ENCODE measurements around the gene GLB1L. TPM values are rescaled to one million over a fixed set of nuclear protein-coding genes. Genes with fewer than 3 reads are reported as not detected.
A peak's percentile ranks its signal among the peaks of the same experiment; 100 is the strongest.
"Not testable (repeated sequence)": the region's sequence is repeated elsewhere in the genome, so short reads cannot be mapped to it uniquely, and the experiment has no call there.

GLB1L gene
- total RNA-seq, 6 experiments from 2014 or later = 2.1 to 4.2 (median 2.8) TPM

DNA sequence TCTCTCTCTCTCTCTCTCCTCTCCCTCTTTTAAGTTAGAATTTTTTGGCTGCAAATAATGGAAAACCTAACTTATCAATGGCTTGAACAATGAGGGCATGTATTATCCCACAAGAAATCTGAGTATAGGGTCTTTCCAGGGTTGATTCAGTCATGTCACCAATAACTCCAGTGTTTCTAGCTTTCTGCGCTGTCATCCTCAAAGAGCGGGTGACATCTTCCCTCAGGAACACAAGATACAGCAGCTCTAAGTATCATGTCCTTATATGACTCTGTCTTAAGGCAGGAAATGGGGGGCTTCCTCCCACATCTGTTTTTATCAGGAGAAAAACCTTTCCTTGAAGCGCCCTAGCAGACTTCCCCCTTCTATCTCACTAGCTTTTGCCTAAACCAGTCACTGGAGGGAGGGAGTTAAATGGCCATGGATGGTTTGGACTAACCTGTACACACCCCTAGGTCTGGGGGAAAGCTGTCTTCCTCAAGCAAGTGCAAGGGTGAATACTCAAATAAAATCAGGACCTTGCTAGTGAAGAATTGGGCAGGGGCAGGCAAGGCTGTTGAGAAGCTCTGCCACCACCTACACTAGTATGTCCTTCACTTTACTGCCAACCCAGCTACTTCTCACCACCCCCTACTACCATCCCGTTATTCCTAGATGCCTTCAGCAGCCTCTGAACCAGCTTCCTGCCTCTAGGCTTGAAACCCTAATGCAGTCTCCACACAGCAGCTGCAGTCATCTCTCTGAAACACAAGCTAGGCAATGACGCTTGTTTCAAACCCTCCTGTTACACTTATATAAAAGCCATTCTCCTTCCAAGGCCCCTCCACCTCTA is 16.0 kb upstream of the GLB1L start:
- ATAC-seq = no peak

DNA sequence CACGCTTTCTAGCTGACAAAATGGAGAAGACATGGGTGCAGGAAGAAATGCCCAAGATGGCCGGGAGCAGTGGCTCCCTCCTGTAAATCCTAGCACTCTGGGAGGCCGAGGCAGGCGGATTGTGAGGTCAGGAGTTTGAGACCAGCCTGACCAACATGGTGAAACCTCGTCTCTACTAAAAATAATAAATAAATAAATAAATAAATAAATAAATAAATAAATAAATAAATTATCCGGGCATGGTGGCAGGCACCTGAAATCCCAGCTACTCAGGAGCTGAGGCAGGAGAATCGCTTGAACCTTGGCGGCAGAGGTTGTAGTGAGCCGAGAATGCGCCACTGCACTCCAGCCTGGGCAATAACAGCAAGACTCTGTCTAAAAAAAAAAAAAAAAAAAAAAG is 13.7 kb upstream of the GLB1L start:
- DNase-seq; H3K27me3 ChIP-seq; H3K27ac ChIP-seq; H3K9me3 ChIP-seq; H3K4me1 ChIP-seq; ATAC-seq; H3K36me3 ChIP-seq; H3K4me3 ChIP-seq; intact Hi-C loops (cut with DNase I): not testable (repeated sequence)
- WGBS (ENCODE audit: insufficient coverage, low coverage, low lambda C conversion rate, missing lambda C conversion rate) = 85% methylated on average over 10 of the region's 10 CpGs

More for the DNA sequence above, 16.0 kb upstream of the GLB1L start:
- Histone ChIP-seq H3K27ac (no peak overlapping the region), H3K4me1 (no peaks in the 10 kb centered on the region), H3K4me3 (no peak overlapping the region), H3K9me3 (no peaks in the 10 kb centered on the region), H3K36me3 (no peaks in the 10 kb centered on the region), H3K27me3 (no peaks in the 10 kb centered on the region)
- intact Hi-C loops (cut with DNase I) = no loop called here
- no peak for TF ChIP-seq POLR2A (IDR thresholded peaks at IDR 0.05)
- TF ChIP-seq CTCF (IDR thresholded peaks at IDR 0.05) = no peak
- WGBS (ENCODE audit: insufficient coverage, low coverage, low lambda C conversion rate, missing lambda C conversion rate) = 55% methylated on average over 4 of the region's 5 CpGs
- DNase-seq = no peak

DNA sequence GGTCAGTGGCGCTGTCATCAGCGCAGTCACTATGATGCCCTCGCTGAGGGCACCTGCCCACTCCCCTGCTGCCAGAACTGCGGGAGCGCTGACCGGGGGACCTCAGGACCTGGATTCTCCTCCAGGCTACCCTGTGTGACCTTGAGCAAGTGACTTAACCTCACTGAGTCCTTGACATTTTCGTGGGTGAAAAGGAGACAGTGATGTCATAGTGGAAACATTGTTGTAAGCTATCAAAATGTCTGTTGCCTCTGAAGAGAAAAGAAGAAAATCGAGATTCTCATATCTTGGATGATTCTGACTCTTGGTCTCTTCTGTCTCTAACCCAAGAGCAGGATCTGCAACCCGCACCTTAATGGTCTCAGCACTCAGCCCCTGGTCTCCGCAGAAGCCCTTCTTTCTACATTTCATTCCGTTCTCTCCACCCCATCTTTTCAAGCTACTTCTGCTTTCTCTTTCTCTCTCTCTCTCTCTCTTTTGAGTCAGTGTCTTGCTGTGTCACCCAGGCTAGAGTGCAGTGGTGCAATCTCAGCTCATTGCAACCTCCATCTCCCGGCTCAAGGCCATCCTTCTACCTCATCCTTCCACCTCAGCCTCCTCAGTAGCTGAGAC is 9.5 kb upstream of the GLB1L start:
- Histone ChIP-seq H3K4me3 (peak overlapping the region; percentile 56 to 69 (median 67)), H3K36me3 (no peaks in the 10 kb centered on the region), H3K4me1 (peaks cover 0 to 19% (median 9%) of the 10 kb centered on the region in 4 donors), H3K9me3 (no peaks in the 10 kb centered on the region), H3K27me3 (no peaks in the 10 kb centered on the region), H3K27ac (peak overlapping the region; percentile 61 to 72 (median 63))
- 39% methylated on average over 7 of the region's 12 CpGs for WGBS (ENCODE audit: insufficient coverage, low coverage, low lambda C conversion rate, missing lambda C conversion rate)
- DNase-seq = no peak
- ATAC-seq = peak; percentile 1 to 5 (median 1)
- TF ChIP-seq CTCF (IDR thresholded peaks at IDR 0.05) = no peak
- TF ChIP-seq POLR2A (IDR thresholded peaks at IDR 0.05) = no peak
- intact Hi-C loops (cut with DNase I) = no loop called here

DNA sequence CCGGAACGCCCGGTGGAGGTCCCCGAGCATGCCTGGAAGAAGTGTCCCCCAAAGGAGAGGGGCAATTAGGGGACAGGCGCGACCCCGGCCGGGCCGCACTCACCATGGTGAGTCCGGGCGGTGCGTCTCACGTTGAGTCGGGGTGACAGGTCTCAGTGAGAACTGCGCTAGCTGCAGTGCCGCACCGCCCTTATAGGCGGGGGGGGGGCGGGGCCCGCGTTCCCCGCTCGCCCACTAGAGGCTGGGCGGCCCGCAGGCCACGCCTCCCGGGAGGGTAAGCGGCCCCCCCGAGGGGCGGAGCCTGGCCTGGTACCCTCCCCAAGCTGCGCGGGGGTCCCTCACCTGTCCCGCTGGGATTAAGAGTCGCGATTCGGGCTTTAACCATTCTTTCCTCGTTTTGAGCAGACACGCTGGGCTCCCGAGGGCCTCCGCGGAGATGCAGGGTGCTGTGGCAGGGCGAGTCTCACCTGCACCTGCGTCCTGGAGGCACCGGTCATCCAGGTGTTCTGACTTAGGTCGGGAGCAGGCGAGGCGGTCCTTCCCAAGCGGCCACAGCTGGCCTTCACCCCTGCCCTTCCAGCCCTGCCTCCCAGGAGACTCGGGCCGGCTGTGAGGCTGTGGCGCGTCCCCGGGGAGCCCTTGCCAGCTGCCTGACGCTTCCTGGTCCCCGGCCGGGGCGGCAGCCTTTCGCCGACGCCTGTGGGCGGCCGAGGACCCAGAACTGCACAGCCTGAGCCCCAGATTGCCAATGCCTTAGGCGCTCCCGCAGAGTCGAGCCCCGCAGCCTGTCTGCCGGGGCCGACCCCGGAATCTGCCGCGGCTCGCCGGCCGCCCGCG is 8.7 kb upstream of the GLB1L start, which contains the start of gene TUBA4A:
Gene TUBA4A, minus strand, starts transcription at position 166 of the 837 bp plus-strand sequence. Its CDS starts 60 bp downstream, at position 106.
- WGBS (ENCODE audit: insufficient coverage, low coverage, low lambda C conversion rate, missing lambda C conversion rate) = no CpG with 5 or more reads among the region's 76 CpGs

More for the DNA sequence above, 8.7 kb upstream of the GLB1L start, which contains the start of gene TUBA4A:
- peak in 1 of 4 donors; percentile 29 for TF ChIP-seq CTCF (IDR thresholded peaks at IDR 0.05)
- TF ChIP-seq POLR2A (IDR thresholded peaks at IDR 0.05) = peak; percentile 99
- Histone ChIP-seq H3K27ac (peak within 1 kb of the TSS; percentile 61 to 79 (median 63)), H3K4me1 (peaks cover 0 to 26% (median 13%) of the 10 kb centered on the region in 4 donors), H3K4me3 (peak within 1 kb of the TSS; percentile 56 to 69 (median 67)), H3K9me3 (no peaks in the 10 kb centered on the region), H3K36me3 (no peaks in the 10 kb centered on the region), H3K27me3 (no peaks in the 10 kb centered on the region)
- ATAC-seq (peak; percentile 85 to 90 (median 86)), DNase-seq (peak; percentile 91 to 93 (median 92))
- intact Hi-C loops (cut with DNase I) = no loop called here

Data from right lobe of liver (tissue), 6 donors.